Measurements from ENCODE around the gene LYRM9. TPM values are rescaled to one million over a fixed set of nuclear protein-coding genes. Genes with fewer than 3 reads are reported as not detected.
A peak's percentile ranks its signal among the peaks of the same experiment; 100 is the strongest.
"Not testable (repeated sequence)": the region's sequence is repeated elsewhere in the genome, so short reads cannot be mapped to it uniquely, and the experiment has no call there.

The LYRM9 gene
- total RNA-seq, 1 donor from 2014 or later, result 9.6 TPM

DNA sequence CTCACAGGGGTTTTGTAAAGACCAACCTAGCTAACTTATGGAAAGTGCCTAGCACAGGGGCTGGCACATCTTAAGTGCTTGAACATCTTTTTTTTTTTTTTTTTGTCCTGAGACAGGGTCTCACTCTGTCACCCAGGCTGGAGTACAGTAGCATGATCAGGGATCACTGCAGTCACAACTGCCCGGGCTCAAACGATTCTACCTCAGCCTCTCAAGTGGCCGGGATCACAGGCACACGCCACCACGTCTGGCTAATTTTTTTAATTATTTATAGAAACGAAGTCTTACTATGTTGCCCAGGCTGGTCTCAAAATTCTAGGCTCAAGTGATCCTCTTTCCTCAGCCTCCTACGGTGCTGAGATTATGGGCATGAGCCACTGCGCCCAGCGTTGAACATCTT is 1.3 kb downstream of the LYRM9 start:
- peaks cover 29% of the 10 kb centered on the region for H3K4me1 Mint-ChIP-seq (ENCODE audit: unreplicated experiment)
- TF ChIP-seq, protein P1, sequence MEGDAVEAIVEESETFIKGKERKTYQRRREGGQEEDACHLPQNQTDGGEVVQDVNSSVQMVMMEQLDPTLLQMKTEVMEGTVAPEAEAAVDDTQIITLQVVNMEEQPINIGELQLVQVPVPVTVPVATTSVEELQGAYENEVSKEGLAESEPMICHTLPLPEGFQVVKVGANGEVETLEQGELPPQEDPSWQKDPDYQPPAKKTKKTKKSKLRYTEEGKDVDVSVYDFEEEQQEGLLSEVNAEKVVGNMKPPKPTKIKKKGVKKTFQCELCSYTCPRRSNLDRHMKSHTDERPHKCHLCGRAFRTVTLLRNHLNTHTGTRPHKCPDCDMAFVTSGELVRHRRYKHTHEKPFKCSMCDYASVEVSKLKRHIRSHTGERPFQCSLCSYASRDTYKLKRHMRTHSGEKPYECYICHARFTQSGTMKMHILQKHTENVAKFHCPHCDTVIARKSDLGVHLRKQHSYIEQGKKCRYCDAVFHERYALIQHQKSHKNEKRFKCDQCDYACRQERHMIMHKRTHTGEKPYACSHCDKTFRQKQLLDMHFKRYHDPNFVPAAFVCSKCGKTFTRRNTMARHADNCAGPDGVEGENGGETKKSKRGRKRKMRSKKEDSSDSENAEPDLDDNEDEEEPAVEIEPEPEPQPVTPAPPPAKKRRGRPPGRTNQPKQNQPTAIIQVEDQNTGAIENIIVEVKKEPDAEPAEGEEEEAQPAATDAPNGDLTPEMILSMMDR (conservative IDR thresholded peaks at IDR 0.05), result no peak
- H3K36me3 Mint-ChIP-seq, result peaks cover 7% of the 10 kb centered on the region
- H3K27me3 Mint-ChIP-seq, result peaks cover 19% of the 10 kb centered on the region
- DNase-seq (ENCODE audit: extremely low spot score, unreplicated experiment), result no peak
- H3K4me3 Mint-ChIP-seq, result peak overlapping the region; percentile 58
- H3K27ac Mint-ChIP-seq, result no peak overlapping the region
- no peaks in the 10 kb centered on the region for H3K9me3 Mint-ChIP-seq

DNA sequence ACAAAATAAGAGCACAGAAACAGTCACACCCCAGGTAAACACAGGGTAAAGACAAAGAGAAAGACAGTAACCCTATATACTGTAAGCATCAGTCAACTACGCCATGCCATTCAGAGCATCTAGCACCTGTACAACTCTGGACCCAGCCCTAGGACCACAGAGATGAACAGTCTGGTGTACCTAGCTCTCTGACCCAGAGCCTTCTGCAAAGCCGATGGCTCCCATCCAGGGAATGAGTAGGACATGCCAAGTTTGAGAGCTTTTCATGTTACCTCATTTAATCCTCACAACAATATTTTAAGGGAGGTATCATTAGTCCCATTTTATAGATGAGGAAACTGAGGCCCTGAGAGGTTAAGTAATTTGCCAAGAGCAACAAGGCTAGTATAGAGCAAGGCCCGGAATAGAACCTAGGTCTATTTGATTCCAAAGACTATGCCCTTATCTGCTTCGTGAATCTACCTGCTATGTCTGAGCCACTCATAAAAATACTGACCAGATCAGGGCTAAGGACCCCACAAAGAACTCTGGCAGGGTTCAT is 3.4 kb downstream of the LYRM9 start:
- Mint-ChIP-seq H3K27me3 (no peaks in the 10 kb centered on the region), H3K9me3 (no peaks in the 10 kb centered on the region), H3K27ac (peak overlapping the region; percentile 79), H3K4me3 (peak overlapping the region; percentile 12), H3K36me3 (peaks cover 7% of the 10 kb centered on the region), H3K4me1 (ENCODE audit: unreplicated experiment) (peaks cover 29% of the 10 kb centered on the region)
- TF ChIP-seq, protein P1 (conservative IDR thresholded peaks at IDR 0.05), result no peak
- DNase-seq (ENCODE audit: extremely low spot score, unreplicated experiment), result no peak

DNA sequence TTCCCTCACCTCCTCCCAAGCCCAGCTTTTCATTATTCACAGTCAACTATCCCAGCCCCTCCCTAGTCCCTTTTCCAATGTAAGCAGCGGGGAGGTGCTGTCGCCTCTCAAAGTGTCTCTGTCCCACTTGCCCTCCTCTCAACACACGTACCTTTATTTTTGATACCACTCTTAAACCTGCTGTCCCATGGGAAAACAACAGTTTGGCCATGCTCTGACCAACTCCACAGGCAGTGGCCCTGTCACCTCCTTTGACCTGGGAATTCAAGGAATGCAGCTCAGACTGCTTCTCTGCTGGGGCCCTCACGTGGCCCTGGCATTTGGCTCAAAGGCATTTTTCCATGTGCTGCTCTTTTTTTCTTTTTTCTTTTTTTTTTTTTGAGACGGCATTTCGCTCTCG is 4.2 kb downstream of the LYRM9 start:
- Mint-ChIP-seq H3K27ac (peak overlapping the region; percentile 79), H3K27me3 (no peaks in the 10 kb centered on the region), H3K4me3 (peak overlapping the region; percentile 56), H3K9me3 (no peaks in the 10 kb centered on the region), H3K4me1 (ENCODE audit: unreplicated experiment) (peaks cover 29% of the 10 kb centered on the region), H3K36me3 (peaks cover 7% of the 10 kb centered on the region)
- TF ChIP-seq, protein P1 (conservative IDR thresholded peaks at IDR 0.05), result no peak
- no peak for DNase-seq (ENCODE audit: extremely low spot score, unreplicated experiment)

DNA sequence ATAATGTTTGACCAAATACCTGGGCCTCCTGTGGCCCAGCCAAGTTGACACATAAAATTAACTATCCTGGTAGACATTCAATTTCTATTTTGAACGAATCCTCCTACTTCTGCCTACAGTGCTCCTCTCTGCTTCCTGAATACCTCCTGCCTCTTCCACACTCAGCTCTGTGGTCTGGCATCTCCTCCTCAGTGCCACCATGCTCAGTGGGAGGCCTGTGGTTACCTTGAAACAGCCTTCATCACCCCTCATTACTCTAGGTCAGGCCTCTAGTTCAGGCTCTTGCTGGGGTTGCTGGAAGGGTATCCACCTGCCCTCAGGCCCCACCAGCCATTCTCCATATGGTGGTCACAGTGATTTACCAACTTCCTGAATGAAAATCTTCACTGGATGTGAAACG is 5.1 kb downstream of the LYRM9 start:
- no peaks in the 10 kb centered on the region for H3K9me3 Mint-ChIP-seq
- TF ChIP-seq, protein P1 (conservative IDR thresholded peaks at IDR 0.05), result no peak
- H3K27ac Mint-ChIP-seq, result no peak overlapping the region
- H3K4me1 Mint-ChIP-seq (ENCODE audit: unreplicated experiment), result peaks cover 29% of the 10 kb centered on the region
- no peaks in the 10 kb centered on the region for H3K27me3 Mint-ChIP-seq
- H3K36me3 Mint-ChIP-seq, result peaks cover 7% of the 10 kb centered on the region
- DNase-seq (ENCODE audit: extremely low spot score, unreplicated experiment), result no peak
- H3K4me3 Mint-ChIP-seq, result no peak overlapping the region

DNA sequence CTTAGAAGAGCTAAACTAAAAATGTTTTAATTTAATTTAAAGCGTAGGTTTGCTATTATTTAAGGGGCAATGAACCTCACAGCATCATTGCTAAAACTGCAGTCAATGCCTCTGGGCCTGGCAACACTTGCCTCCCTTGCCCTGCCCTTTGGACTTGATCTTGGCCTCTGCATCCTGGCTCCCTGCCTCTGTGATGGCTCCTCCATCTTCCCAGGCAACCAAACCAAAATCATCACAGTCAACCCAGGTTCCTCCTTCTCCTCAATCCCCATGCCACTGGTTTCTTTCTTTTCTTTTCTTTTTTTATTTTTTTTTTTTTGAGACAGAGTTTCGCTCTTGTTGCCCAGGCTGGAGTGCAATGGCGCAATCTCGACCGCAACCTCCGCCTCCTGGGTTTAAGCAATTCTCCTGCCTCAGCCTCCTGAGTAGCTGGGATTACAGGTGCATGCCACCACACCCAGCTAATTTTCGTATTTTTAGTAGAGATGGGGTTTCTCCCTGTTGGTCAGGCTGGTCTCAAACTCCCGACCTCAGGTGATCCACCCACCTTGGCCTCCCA is 6.7 kb downstream of the LYRM9 start:
- H3K27me3 Mint-ChIP-seq, H3K27ac Mint-ChIP-seq: not testable (repeated sequence)

DNA sequence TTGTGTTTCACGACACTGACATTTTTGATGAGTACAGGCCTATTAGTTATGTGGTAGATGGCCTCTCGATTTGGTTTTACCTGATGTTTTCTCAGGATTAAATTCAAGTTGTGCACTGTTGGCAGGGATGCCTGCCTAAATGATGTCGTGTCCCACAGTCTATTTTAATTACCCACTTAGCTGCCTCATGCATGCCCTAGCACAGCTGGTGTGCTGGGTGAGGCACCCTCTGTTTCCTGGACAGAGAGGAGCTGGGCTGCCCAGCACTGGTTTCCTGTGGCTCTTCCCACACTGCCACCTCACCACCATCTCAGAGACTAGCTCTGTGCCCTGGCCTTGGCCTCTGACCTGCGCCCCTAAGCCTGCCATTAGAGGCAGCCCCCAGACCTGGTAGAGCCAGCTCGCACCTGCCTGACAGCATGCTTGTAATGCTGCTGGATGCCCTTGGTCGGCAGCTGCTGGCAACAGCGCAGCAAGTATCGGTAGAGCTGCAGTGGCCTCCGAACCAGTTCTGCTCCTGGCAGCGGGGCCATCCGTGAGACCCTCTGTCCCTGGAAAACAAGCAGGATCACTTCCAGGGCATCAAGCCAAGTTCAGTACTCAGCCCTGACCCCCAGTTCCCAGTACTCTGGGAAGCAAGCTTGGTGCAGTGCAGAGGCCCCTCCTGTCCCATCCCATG is 10.9 kb downstream of the LYRM9 start:
- DNase-seq (ENCODE audit: extremely low spot score, unreplicated experiment), result no peak
- no peak overlapping the region for H3K27ac Mint-ChIP-seq
- TF ChIP-seq, protein P1 (conservative IDR thresholded peaks at IDR 0.05), result no peak
- peaks cover 11% of the 10 kb centered on the region for H3K4me1 Mint-ChIP-seq (ENCODE audit: unreplicated experiment)
- no peaks in the 10 kb centered on the region for H3K27me3 Mint-ChIP-seq
- no peak overlapping the region for H3K4me3 Mint-ChIP-seq
- no peaks in the 10 kb centered on the region for H3K9me3 Mint-ChIP-seq
- H3K36me3 Mint-ChIP-seq, result peaks cover 3% of the 10 kb centered on the region

More for the DNA sequence above, 6.7 kb downstream of the LYRM9 start:
- not testable (repeated sequence) for H3K36me3 Mint-ChIP-seq; H3K9me3 Mint-ChIP-seq; H3K4me3 Mint-ChIP-seq; DNase-seq (ENCODE audit: extremely low spot score, unreplicated experiment)
- H3K4me1 Mint-ChIP-seq (ENCODE audit: unreplicated experiment), result peaks cover 24% of the 10 kb centered on the region
